Choroid plexus epithelial cell (primary cell): ENCODE data around the gene VPS13A.

ENCODE experiments used
- DNase-seq: peaks from one replicate; pipeline ENCODE4 v3.0.0-alpha.2; 2010; ENCODE audit warnings: low read depth
- H3K4me3 ChIP-seq: 2 replicates; pipeline ENCODE4 v1.5.1; 2011; ENCODE audit warnings: low read depth, mild to moderate bottlenecking, control low read depth, low read length, moderate library complexity
- TF ChIP-seq, protein P1 (sequence below): conservative IDR thresholded peaks from 2 replicates; pipeline ENCODE4 v1.5.1; 2011; ENCODE audit warnings: low read depth, mild to moderate bottlenecking, control low read depth, inconsistent platforms, low read length, moderate library complexity

Gene VPS13A

DNA sequence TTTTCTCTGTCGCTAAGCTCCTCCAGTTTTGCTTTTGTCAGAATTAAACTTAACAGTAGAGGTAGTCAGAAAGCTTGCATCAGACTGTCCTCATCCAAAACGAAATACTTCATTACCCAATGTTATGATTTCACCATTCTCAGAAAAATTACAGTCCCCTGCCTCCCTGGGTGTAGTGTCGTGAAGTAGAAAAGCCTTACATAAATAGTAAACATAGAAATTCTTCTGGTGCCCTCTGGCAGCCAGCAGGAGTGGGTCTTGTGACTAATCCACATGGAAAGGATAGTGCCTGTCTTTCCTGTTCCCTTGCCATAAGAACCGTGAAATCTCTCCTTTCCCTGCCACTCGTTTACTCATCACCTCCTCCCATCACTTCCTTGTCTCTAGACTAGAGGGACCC is 240.2 kb downstream of the VPS13A start:
- TF ChIP-seq, protein P1, sequence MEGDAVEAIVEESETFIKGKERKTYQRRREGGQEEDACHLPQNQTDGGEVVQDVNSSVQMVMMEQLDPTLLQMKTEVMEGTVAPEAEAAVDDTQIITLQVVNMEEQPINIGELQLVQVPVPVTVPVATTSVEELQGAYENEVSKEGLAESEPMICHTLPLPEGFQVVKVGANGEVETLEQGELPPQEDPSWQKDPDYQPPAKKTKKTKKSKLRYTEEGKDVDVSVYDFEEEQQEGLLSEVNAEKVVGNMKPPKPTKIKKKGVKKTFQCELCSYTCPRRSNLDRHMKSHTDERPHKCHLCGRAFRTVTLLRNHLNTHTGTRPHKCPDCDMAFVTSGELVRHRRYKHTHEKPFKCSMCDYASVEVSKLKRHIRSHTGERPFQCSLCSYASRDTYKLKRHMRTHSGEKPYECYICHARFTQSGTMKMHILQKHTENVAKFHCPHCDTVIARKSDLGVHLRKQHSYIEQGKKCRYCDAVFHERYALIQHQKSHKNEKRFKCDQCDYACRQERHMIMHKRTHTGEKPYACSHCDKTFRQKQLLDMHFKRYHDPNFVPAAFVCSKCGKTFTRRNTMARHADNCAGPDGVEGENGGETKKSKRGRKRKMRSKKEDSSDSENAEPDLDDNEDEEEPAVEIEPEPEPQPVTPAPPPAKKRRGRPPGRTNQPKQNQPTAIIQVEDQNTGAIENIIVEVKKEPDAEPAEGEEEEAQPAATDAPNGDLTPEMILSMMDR = no peak
- peak; percentile 89 for DNase-seq
- no peak overlapping the region for H3K4me3 ChIP-seq

DNA sequence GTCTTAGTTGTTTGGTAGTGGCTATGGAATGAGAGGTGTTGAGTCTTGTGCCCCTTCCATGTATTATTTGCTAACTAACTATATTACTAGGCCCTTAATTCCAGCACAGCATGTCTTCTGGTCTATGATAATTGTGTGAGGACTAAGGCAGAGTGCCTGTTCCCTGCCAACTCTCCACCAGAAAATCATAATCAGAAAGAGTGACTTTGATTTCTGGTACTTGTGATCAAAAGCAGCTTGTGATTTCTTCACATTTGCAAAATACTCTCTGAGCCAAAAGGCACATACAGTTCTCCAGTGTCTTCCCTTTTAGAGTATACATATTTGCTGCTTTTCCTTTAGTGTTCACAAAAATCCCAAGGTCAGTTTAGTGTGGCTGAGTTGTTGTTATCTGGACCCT is 240.9 kb downstream of the VPS13A start:
- TF ChIP-seq, protein P1 = no peak
- peak; percentile 28 for DNase-seq
- H3K4me3 ChIP-seq = no peak overlapping the region

DNA sequence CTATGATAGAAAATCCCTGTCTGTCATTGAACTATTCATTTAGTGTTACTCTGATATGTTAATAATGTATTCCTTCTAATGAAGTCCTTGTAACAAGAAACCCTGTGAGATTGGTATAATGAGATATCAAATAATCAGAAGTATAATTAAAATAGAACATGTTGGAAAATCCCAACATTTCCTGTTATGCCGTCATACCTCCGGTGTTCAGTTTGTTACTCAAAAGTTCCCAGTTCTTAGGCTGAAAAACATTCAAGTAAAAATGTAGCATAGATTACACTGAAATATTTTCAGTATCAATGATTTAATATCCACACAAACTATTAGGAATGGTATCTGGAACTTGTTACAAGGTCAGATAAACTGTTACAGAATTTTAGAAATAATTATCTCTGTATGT is 243.3 kb downstream of the VPS13A start:
- TF ChIP-seq, protein P1 = no peak
- DNase-seq = no peak
- no peak overlapping the region for H3K4me3 ChIP-seq

DNA sequence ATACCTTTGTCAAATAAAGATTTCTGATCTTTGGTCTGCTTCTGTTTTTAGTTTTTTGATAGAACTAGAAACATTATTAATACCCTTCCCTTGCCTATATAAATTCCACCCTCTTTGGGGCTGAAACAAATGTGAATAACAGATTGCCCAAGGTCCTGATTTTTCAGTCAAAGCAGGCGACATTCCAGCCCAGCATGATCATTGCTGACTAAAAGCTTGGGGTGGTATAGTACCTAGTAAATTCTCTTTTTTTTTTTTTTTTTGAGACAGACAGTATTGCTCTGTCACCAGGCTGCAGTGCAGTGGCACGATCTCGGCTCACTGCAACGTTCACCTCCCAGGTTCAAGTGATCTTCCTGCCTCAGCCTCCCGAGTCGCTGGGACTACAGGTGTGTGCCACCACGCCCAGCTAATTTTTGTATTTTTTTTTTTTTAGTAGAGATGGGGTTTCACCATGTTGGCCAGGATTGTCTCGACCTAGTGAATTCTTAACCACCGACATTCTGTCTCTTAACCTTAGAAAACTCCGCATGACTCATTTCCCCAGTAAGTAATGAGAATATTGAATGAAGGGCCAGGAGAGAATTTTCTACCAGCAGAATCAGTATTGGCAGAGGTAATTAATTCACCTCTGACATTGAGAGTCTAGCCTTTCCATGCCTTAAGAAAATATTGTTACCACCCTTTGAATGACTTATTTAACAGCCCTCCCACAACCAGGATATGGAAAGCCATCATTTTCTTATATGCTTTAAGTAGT is 244.4 kb downstream of the VPS13A start:
- no peak overlapping the region for H3K4me3 ChIP-seq
- peak; percentile 61 for DNase-seq
- TF ChIP-seq, protein P1 = no peak

DNA sequence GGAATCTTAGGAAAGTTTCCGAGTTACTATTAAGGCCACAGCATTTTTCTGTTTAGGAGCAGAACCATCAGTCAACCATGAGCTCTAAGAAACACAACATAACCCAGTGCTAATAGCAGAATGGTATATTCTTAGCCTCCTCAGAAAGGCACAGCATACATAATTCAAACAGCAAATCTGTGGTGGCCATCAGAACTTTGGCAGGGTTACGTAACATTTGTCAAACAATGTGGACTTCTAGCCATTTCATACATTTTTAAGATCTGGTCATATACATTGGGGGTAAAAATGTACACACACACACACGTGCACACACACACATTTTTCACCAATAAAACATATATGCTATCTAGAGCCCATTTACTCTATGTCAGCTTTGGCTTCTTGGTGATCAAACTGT is 245.6 kb downstream of the VPS13A start:
- TF ChIP-seq, protein P1 = no peak
- H3K4me3 ChIP-seq = no peak overlapping the region
- no peak for DNase-seq

DNA sequence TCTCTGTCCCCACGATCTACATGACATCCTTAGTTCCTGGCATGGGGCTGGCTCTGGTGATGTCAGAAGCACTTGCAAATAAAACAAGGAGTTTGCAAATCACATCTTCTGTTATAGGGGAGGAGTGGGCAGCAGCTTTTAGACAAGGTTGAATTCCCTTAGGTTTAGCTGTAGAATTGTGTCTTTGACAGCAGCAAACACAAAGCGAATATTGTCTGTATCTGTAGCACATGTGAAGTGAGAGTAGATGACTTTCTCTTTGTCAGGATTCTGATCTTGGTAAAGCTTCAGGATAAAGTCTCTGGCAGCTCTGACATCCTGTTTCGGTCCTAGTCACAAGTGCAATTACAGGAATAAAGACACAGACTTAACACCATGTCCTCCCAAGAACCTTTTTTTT is 246.5 kb downstream of the VPS13A start:
- TF ChIP-seq, protein P1 = no peak
- no peak for DNase-seq
- H3K4me3 ChIP-seq = no peak overlapping the region

DNA sequence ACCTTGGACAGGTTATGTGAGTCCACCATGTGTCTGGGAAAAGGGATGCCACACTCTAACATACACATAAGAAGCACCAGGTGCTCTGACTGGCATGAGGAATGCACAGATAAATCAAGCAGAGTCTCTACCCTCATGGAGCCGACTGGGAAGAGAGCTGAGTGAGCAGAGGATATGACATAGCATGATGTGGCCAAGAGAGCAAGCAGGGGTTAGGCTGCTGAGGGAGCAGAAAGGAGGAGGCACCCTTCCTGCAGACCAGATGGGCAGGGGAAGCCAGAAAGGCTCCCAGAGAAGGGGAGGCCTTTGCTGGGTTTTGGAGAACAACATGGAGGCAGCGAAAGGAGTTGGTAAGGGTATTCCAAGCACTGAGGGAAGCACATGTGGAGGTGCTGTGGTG is 247.7 kb downstream of the VPS13A start:
- H3K4me3 ChIP-seq = no peak overlapping the region
- peak; percentile 53 for DNase-seq
- TF ChIP-seq, protein P1 = no peak
